HEK293 (cell line): ENCODE measurements around the gene CENATAC.
"Not testable (repeated sequence)": the region's sequence is repeated elsewhere in the genome, so short reads cannot be mapped to it uniquely, and the experiment has no call there.

Experiments used
- CTCF ChIA-PET: fragments of 350-600 bp; formaldehyde crosslinking; extraction: SDS; loops from one replicate; lab custom pipeline; 2021; ENCODE audit warnings: antibody characterized with exemption; lab: Yijun Ruan, JAX
- POLR2A ChIA-PET: fragments of 300-600 bp; formaldehyde crosslinking; extraction: SDS; loops from one replicate; lab custom pipeline; 2020; ENCODE audit warnings: antibody characterized with exemption, inconsistent platforms; lab: Yijun Ruan, JAX
- H3K27ac ChIP-seq: fragments of 200-500 bp; sonication (Bioruptor generic); 2 replicates; pipeline ENCODE4 v1.5.1; 2014; ENCODE audit warnings: low read depth, low read length, control low read depth, inconsistent platforms; ENCODE audit errors: extremely low read depth
- H3K36me3 ChIP-seq, 2 experiments: fragments of 200-500 bp in 1 of 2; sonication (Bioruptor generic) in 1 of 2; 1 replicate in 1 of 2; 2 replicates in 1 of 2; pipeline ENCODE4 v1.5.1; 2014 to 2017; ENCODE audit warnings: inconsistent platforms in 2 of 2, low read length in 2 of 2; ENCODE audit not compliant: control insufficient read depth in 2 of 2, insufficient read depth in 1 of 2
- H3K4me1 ChIP-seq: fragments of 200-500 bp; sonication (Bioruptor generic); 2 replicates; pipeline ENCODE4 v1.5.1; 2014; ENCODE audit warnings: mild to moderate bottlenecking, low read length, inconsistent platforms; ENCODE audit not compliant: control insufficient read depth, insufficient read depth
- H3K4me3 ChIP-seq: 2 replicates; pipeline ENCODE4 v1.5.1; 2011; ENCODE audit warnings: low read depth, mild to moderate bottlenecking, control low read depth, low read length, moderate library complexity
- H3K9me3 ChIP-seq: fragments of 200-500 bp; sonication (Bioruptor generic); 2 replicates; pipeline ENCODE4 v1.5.1; 2014; ENCODE audit warnings: low read depth, low read length, inconsistent platforms; ENCODE audit not compliant: control insufficient read depth, insufficient read depth
- GLIS1 ChIP-seq: fragments of 450-650 bp; formaldehyde crosslinking; IDR thresholded peaks from 2 replicates; pipeline ENCODE4 v1.5.1; 2016; ENCODE audit warnings: missing biosample characterization, missing genetic modification characterization
- HOXA7 ChIP-seq: sonication (generic); formaldehyde crosslinking; IDR thresholded peaks from 2 replicates; pipeline ENCODE4 v1.8.1; 2022; ENCODE audit warnings: missing genetic modification reagents, borderline replicate concordance
- KLF8 ChIP-seq: fragments of 450-650 bp; formaldehyde crosslinking; IDR thresholded peaks from 2 replicates; pipeline ENCODE4 v1.5.1; 2016; ENCODE audit warnings: missing biosample characterization, missing genetic modification characterization
- PRDM4 ChIP-seq: fragments of 450-650 bp; formaldehyde crosslinking; IDR thresholded peaks from 2 replicates; pipeline ENCODE4 v1.5.1; 2017; ENCODE audit warnings: missing biosample characterization, missing genetic modification characterization
- ZBTB10 ChIP-seq: fragments of 450-650 bp; formaldehyde crosslinking; IDR thresholded peaks from 2 replicates; pipeline ENCODE4 v1.5.1; 2016; ENCODE audit warnings: missing biosample characterization, missing genetic modification characterization
- ZFP37 ChIP-seq: fragments of 450-650 bp; formaldehyde crosslinking; IDR thresholded peaks from 2 replicates; pipeline ENCODE4 v1.5.1; 2016; ENCODE audit warnings: missing biosample characterization, missing genetic modification characterization
- ZFP69B ChIP-seq: fragments of 450-650 bp; formaldehyde crosslinking; IDR thresholded peaks from 2 replicates; pipeline ENCODE4 v1.5.1; 2016; ENCODE audit warnings: missing biosample characterization, missing genetic modification characterization
- ZNF148 ChIP-seq: fragments of 450-650 bp; formaldehyde crosslinking; IDR thresholded peaks from 2 replicates; pipeline ENCODE4 v1.5.0; 2017; ENCODE audit warnings: missing biosample characterization, missing genetic modification characterization, borderline replicate concordance
- ZNF2 ChIP-seq: fragments of 450-650 bp; formaldehyde crosslinking; IDR thresholded peaks from 2 replicates; pipeline ENCODE4 v1.5.1; 2016; ENCODE audit warnings: missing biosample characterization, missing genetic modification characterization
- ZNF214 ChIP-seq: fragments of 450-650 bp; formaldehyde crosslinking; IDR thresholded peaks from 2 replicates; pipeline ENCODE4 v1.5.1; 2017; ENCODE audit warnings: missing biosample characterization, mild to moderate bottlenecking, missing genetic modification characterization, borderline replicate concordance
- ZNF311 ChIP-seq: fragments of 450-650 bp; formaldehyde crosslinking; IDR thresholded peaks from 2 replicates; pipeline ENCODE4 v1.5.1; 2017; ENCODE audit warnings: missing biosample characterization, missing genetic modification characterization, borderline replicate concordance
- ZNF488 ChIP-seq: fragments of 450-650 bp; formaldehyde crosslinking; IDR thresholded peaks from 2 replicates; pipeline ENCODE4 v1.5.1; 2016; ENCODE audit warnings: missing biosample characterization, missing genetic modification characterization
- ZNF521 ChIP-seq: fragments of 450-650 bp; formaldehyde crosslinking; IDR thresholded peaks from 2 replicates; pipeline ENCODE4 v1.5.1; 2017; ENCODE audit warnings: missing biosample characterization, mild to moderate bottlenecking, missing genetic modification characterization
- ZNF560 ChIP-seq: fragments of 450-650 bp; formaldehyde crosslinking; IDR thresholded peaks from 2 replicates; pipeline ENCODE4 v1.5.1; 2017; ENCODE audit warnings: missing biosample characterization, missing genetic modification characterization, borderline replicate concordance
- ZNF561 ChIP-seq: fragments of 450-650 bp; IDR thresholded peaks from 2 replicates; pipeline ENCODE4 v1.5.1; 2018; ENCODE audit warnings: missing biosample characterization, missing genetic modification characterization, borderline replicate concordance
- ZNF580 ChIP-seq: fragments of 450-650 bp; formaldehyde crosslinking; IDR thresholded peaks from 2 replicates; pipeline ENCODE4 v1.5.1; 2016; ENCODE audit warnings: missing biosample characterization, missing genetic modification characterization
- ZNF585B ChIP-seq: fragments of 450-650 bp; formaldehyde crosslinking; IDR thresholded peaks from 2 replicates; pipeline ENCODE4 v1.5.1; 2016; ENCODE audit warnings: missing biosample characterization, missing genetic modification characterization
- ZNF610 ChIP-seq: fragments of 450-650 bp; formaldehyde crosslinking; IDR thresholded peaks from 2 replicates; pipeline ENCODE4 v1.5.1; 2016; ENCODE audit warnings: missing biosample characterization, missing genetic modification characterization, borderline replicate concordance
- ZNF654 ChIP-seq: fragments of 450-650 bp; formaldehyde crosslinking; IDR thresholded peaks from 2 replicates; pipeline ENCODE4 v1.5.1; 2016; ENCODE audit warnings: low read depth, missing biosample characterization, missing genetic modification characterization
- ZNF660 ChIP-seq: fragments of 450-650 bp; IDR thresholded peaks from 2 replicates; pipeline ENCODE4 v1.5.1; 2018; ENCODE audit warnings: missing biosample characterization, mild to moderate bottlenecking, missing genetic modification characterization
- ZNF791 ChIP-seq: fragments of 450-650 bp; formaldehyde crosslinking; IDR thresholded peaks from 2 replicates; pipeline ENCODE4 v1.5.1; 2016; ENCODE audit warnings: missing biosample characterization, missing genetic modification characterization

CENATAC gene

GRCh38 chr11:119057000-119057769 is 59.2 kb downstream of the CENATAC start, which contains the start of gene HYOU1 (continued):
- no peak for TF ChIP-seq ZNF488

GRCh38 chr11:119059128-119059527 is 61.2 kb downstream of the CENATAC start:
- H3K36me3 ChIP-seq, result peaks cover 0 to 17% of the 10 kb centered on the region in 2 experiments; a peak in 1 of 3 replicates
- POLR2A ChIA-PET, H3K27ac ChIP-seq, CTCF ChIA-PET, H3K4me1 ChIP-seq, H3K4me3 ChIP-seq, H3K9me3 ChIP-seq: not testable (repeated sequence)

- H3K36me3 ChIP-seq, result no peaks in the 10 kb centered on the region
- no peak overlapping the region for H3K27ac ChIP-seq
- CTCF ChIA-PET, result interaction anchor here (0.6 to 1.3 kb wide), 3 partner anchors 24 to 389 kb away, joined by 3 to 5 read pairs (median 3); no protein-coding TSS in a partner anchor
- POLR2A ChIA-PET, result no interaction called here
- no peaks in the 10 kb centered on the region for H3K4me1 ChIP-seq
- no peaks in the 10 kb centered on the region for H3K9me3 ChIP-seq
- H3K4me3 ChIP-seq, result no peak overlapping the region
- TF ChIP-seq ZNF791 (tag by site-specific recombination), result no peak
- TF ChIP-seq ZNF654 (tag by site-specific recombination), result no peak
- TF ChIP-seq PRDM4 (tag by site-specific recombination), result no peak
- no peak for TF ChIP-seq HOXA7 (CRISPR knock-in tag)
- TF ChIP-seq ZNF585B (tag by site-specific recombination), result no peak
- no peak for TF ChIP-seq ZNF610
- TF ChIP-seq ZNF580 (tag by site-specific recombination), result no peak
- no peak for TF ChIP-seq ZNF560 (tag by site-specific recombination)
- TF ChIP-seq ZNF2, result no peak
- no peak for TF ChIP-seq GLIS1
These were observed 63.3 kb downstream of the CENATAC start for GRCh38 chr11:119061256-119061655.

- ChIA-PET CTCF (interaction anchor here (0.7 kb wide), 1 partner anchor 88 kb away, joined by 3 read pairs; no protein-coding TSS in a partner anchor), POLR2A (interaction anchor here (1.2 kb wide), 1 partner anchor 22 kb away, joined by 3 read pairs; the partner anchor contains the start of gene HMBS)
- Histone ChIP-seq H3K9me3 (no peaks in the 10 kb centered on the region), H3K36me3 (no peaks in the 10 kb centered on the region), H3K4me3 (no peak overlapping the region), H3K27ac (no peak overlapping the region), H3K4me1 (no peaks in the 10 kb centered on the region)
- TF ChIP-seq ZNF521 (tag by site-specific recombination) (no peak), KLF8 (tag by site-specific recombination) (no peak), ZNF148 (tag by site-specific recombination) (no peak), ZFP69B (tag by site-specific recombination) (no peak), ZNF660 (tag by site-specific recombination) (no peak), ZBTB10 (tag by site-specific recombination) (no peak), ZNF214 (tag by site-specific recombination) (no peak), ZNF311 (tag by site-specific recombination) (no peak), ZNF561 (tag by site-specific recombination) (no peak), ZFP37 (no peak)
These were observed 64.8 kb downstream of the CENATAC start for GRCh38 chr11:119062779-119063178.
